HEK293 (cell line): ENCODE data around the gene ZNHIT3.

Source experiments
- HOXA7 ChIP-seq: sonication (generic); formaldehyde crosslinking; IDR thresholded peaks from 2 replicates; pipeline ENCODE4 v1.8.1; 2022; ENCODE audit warnings: missing genetic modification reagents, borderline replicate concordance
- KLF17 ChIP-seq: fragments of 450-650 bp; formaldehyde crosslinking; IDR thresholded peaks from 2 replicates; pipeline ENCODE4 v1.5.1; 2016; ENCODE audit warnings: missing biosample characterization, missing genetic modification characterization
- RBAK ChIP-seq: fragments of 450-650 bp; formaldehyde crosslinking; IDR thresholded peaks from 2 replicates; pipeline ENCODE4 v1.5.1; 2016; ENCODE audit warnings: missing biosample characterization, missing genetic modification characterization
- REST ChIP-seq: fragments of 450-650 bp; formaldehyde crosslinking; IDR thresholded peaks from 2 replicates; pipeline ENCODE4 v1.5.1; 2016; ENCODE audit warnings: missing biosample characterization, missing genetic modification characterization
- YY2 ChIP-seq: fragments of 450-650 bp; formaldehyde crosslinking; IDR thresholded peaks from 2 replicates; pipeline ENCODE4 v1.5.1; 2016; ENCODE audit warnings: missing biosample characterization, missing genetic modification characterization
- ZBTB17 ChIP-seq: fragments of 450-650 bp; formaldehyde crosslinking; IDR thresholded peaks from 2 replicates; pipeline ENCODE4 v1.5.1; 2016; ENCODE audit warnings: missing biosample characterization, missing genetic modification characterization
- ZBTB49 ChIP-seq: fragments of 450-650 bp; formaldehyde crosslinking; IDR thresholded peaks from 2 replicates; pipeline ENCODE4 v1.5.1; 2016; ENCODE audit warnings: missing biosample characterization, missing genetic modification characterization, low read depth
- ZNF112 ChIP-seq: fragments of 450-650 bp; formaldehyde crosslinking; IDR thresholded peaks from 2 replicates; pipeline ENCODE4 v1.5.0; 2017; ENCODE audit warnings: missing biosample characterization, missing genetic modification characterization
- ZNF16 ChIP-seq: fragments of 450-650 bp; formaldehyde crosslinking; IDR thresholded peaks from 2 replicates; pipeline ENCODE4 v1.5.1; 2016; ENCODE audit warnings: low read depth, missing biosample characterization, missing genetic modification characterization
- ZNF18 ChIP-seq: fragments of 450-650 bp; formaldehyde crosslinking; IDR thresholded peaks from 2 replicates; pipeline ENCODE4 v1.5.1; 2016; ENCODE audit warnings: missing biosample characterization, missing genetic modification characterization
- ZNF24 ChIP-seq: fragments of 450-650 bp; formaldehyde crosslinking; IDR thresholded peaks from 2 replicates; pipeline ENCODE4 v1.5.1; 2016; ENCODE audit warnings: missing biosample characterization, missing genetic modification characterization
- ZNF248 ChIP-seq: fragments of 450-650 bp; formaldehyde crosslinking; IDR thresholded peaks from 2 replicates; pipeline ENCODE4 v1.5.1; 2017; ENCODE audit warnings: missing biosample characterization, missing genetic modification characterization
- ZNF280C ChIP-seq: fragments of 450-650 bp; formaldehyde crosslinking; IDR thresholded peaks from 2 replicates; pipeline ENCODE4 v1.5.1; 2016; ENCODE audit warnings: missing biosample characterization, missing genetic modification characterization
- ZNF302 ChIP-seq: fragments of 450-650 bp; formaldehyde crosslinking; IDR thresholded peaks from 2 replicates; pipeline ENCODE4 v1.5.1; 2016; ENCODE audit warnings: missing biosample characterization, missing genetic modification characterization, low read depth
- ZNF362 ChIP-seq: fragments of 450-650 bp; formaldehyde crosslinking; IDR thresholded peaks from 2 replicates; pipeline ENCODE4 v1.5.1; 2016; ENCODE audit warnings: missing biosample characterization, missing genetic modification characterization
- ZNF391 ChIP-seq: fragments of 450-650 bp; formaldehyde crosslinking; IDR thresholded peaks from 2 replicates; pipeline ENCODE4 v1.5.1; 2016; ENCODE audit warnings: low read depth, missing biosample characterization, missing genetic modification characterization, borderline replicate concordance
- ZNF394 ChIP-seq: fragments of 450-650 bp; formaldehyde crosslinking; IDR thresholded peaks from 2 replicates; pipeline ENCODE4 v1.5.1; 2016; ENCODE audit warnings: missing biosample characterization, missing genetic modification characterization, mild to moderate bottlenecking, moderate library complexity, borderline replicate concordance
- ZNF488 ChIP-seq: fragments of 450-650 bp; formaldehyde crosslinking; IDR thresholded peaks from 2 replicates; pipeline ENCODE4 v1.5.1; 2016; ENCODE audit warnings: missing biosample characterization, missing genetic modification characterization
- ZNF521 ChIP-seq: fragments of 450-650 bp; formaldehyde crosslinking; IDR thresholded peaks from 2 replicates; pipeline ENCODE4 v1.5.1; 2017; ENCODE audit warnings: missing biosample characterization, mild to moderate bottlenecking, missing genetic modification characterization
- ZNF529 ChIP-seq: fragments of 450-650 bp; formaldehyde crosslinking; IDR thresholded peaks from 2 replicates; pipeline ENCODE4 v1.5.1; 2017; ENCODE audit warnings: missing genetic modification characterization, missing biosample characterization; ENCODE audit not compliant: insufficient replicate concordance
- ZNF561 ChIP-seq: fragments of 450-650 bp; IDR thresholded peaks from 2 replicates; pipeline ENCODE4 v1.5.1; 2018; ENCODE audit warnings: missing biosample characterization, missing genetic modification characterization, borderline replicate concordance
- ZNF596 ChIP-seq: fragments of 450-650 bp; IDR thresholded peaks from 2 replicates; pipeline ENCODE4 v1.5.0; 2018; ENCODE audit warnings: missing biosample characterization, mild to moderate bottlenecking, missing genetic modification characterization, moderate library complexity
- ZNF623 ChIP-seq: fragments of 450-650 bp; formaldehyde crosslinking; IDR thresholded peaks from 2 replicates; pipeline ENCODE4 v1.5.1; 2016; ENCODE audit warnings: missing biosample characterization, missing genetic modification characterization
- ZNF624 ChIP-seq: fragments of 450-650 bp; formaldehyde crosslinking; IDR thresholded peaks from 2 replicates; pipeline ENCODE4 v1.5.1; 2017; ENCODE audit warnings: missing biosample characterization, missing genetic modification characterization
- ZNF658 ChIP-seq: fragments of 450-650 bp; formaldehyde crosslinking; IDR thresholded peaks from 2 replicates; pipeline ENCODE4; 2016; ENCODE audit warnings: missing biosample characterization, missing genetic modification characterization
- ZNF776 ChIP-seq: fragments of 450-650 bp; formaldehyde crosslinking; IDR thresholded peaks from 2 replicates; pipeline ENCODE4 v1.5.0; 2017; ENCODE audit warnings: missing biosample characterization, missing genetic modification characterization, borderline replicate concordance

Gene ZNHIT3

GRCh38 chr17:36544307-36545076, 58.0 kb downstream of the ZNHIT3 start, which contains the start of gene GGNBP2 (continued):
- TF ChIP-seq ZNF623 (tag by site-specific recombination) = no peak
- no peak for TF ChIP-seq RBAK
- no peak for TF ChIP-seq ZNF248
- TF ChIP-seq ZNF658 (tag by site-specific recombination) = no peak
- TF ChIP-seq ZNF776 (tag by site-specific recombination) = no peak
- TF ChIP-seq ZNF624 (tag by site-specific recombination) = no peak
- TF ChIP-seq ZBTB17 (tag by site-specific recombination) = 0 out of 2 replicates have a peak, but pooled peaks have one; percentile 52
- TF ChIP-seq ZNF362 (tag by site-specific recombination) = no peak
- no peak for TF ChIP-seq ZBTB49 (tag by site-specific recombination)
- no peak for TF ChIP-seq ZNF521 (tag by site-specific recombination)
- TF ChIP-seq ZNF280C (tag by site-specific recombination) = no peak
- no peak; the same call in 1 of the 2 replicates for TF ChIP-seq ZNF394 (tag by site-specific recombination)
- no peak for TF ChIP-seq ZNF529 (tag by site-specific recombination)
- TF ChIP-seq KLF17 (tag by site-specific recombination) = peak; percentile 84
- no peak for TF ChIP-seq ZNF112 (tag by site-specific recombination)
- TF ChIP-seq HOXA7 (CRISPR knock-in tag) = no peak
- TF ChIP-seq REST (tag by site-specific recombination) = no peak
- TF ChIP-seq ZNF596 (tag by site-specific recombination) = no peak
- TF ChIP-seq ZNF16 (tag by site-specific recombination) = no peak
- TF ChIP-seq YY2 = no peak
- TF ChIP-seq ZNF302 (tag by site-specific recombination) = no peak
- TF ChIP-seq ZNF488 (tag by site-specific recombination) = no peak
- TF ChIP-seq ZNF24 = no peak
- TF ChIP-seq ZNF391 (tag by site-specific recombination) = peak; percentile 69; the same call in 1 of the 2 replicates
- 0 out of 2 replicates have a peak, but pooled peaks have one; percentile 29 for TF ChIP-seq ZNF561 (tag by site-specific recombination)
- no peak for TF ChIP-seq ZNF18 (tag by site-specific recombination)
